NCI-H2227 (cell line): ENCODE data around the gene TDRD6.

Source experiments
- DNase-seq: peaks from one replicate; lab custom pipeline; 2025; ENCODE audit not compliant: unreplicated experiment; lab: John Stamatoyannopoulos, UW

Gene TDRD6

GRCh38 chr6:46676604-46677313, 10.9 kb upstream of the TDRD6 start:
- DNase-seq = no peak

- no peak for DNase-seq
These were observed 10.4 kb upstream of the TDRD6 start for GRCh38 chr6:46677314-46677654.

DNA sequence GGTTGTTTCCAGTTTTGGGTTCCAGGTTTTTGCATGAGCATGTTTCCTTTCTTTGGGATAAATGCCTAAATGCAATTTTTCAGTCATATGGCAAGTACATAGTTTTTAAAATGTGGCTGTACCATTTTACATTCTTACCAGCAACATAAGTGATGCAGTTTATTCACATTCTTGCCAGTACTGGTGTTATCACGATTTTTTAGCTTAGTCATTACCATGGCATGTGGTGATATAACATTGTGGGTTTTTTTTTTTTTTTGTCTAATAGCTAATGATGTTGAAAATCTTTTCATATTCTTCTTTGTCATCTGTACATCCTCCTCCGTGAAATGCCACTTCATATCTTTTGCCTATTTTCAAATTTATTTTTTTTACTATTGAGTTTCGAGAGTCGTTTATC, 2.9 kb upstream of the TDRD6 start:
- DNase-seq = no peak

GRCh38 chr6:46688117-46688965, 656 bp downstream of the TDRD6 start:
- no peak for DNase-seq

DNA sequence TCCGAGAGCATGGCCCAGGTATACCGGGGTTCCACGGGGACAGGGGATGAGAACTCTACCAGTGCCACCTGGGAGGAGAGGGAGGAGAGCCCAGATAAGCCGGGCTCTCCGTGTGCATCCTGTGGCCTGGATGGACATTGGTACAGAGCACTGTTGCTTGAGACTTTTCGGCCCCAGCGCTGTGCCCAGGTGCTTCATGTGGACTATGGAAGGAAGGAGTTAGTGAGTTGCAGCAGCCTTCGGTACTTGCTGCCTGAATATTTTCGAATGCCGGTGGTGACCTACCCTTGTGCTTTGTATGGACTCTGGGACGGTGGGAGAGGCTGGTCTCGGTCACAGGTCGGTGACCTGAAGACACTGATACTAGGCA, 1.3 kb downstream of the TDRD6 start:
- no peak for DNase-seq

- DNase-seq = no peak
These were observed 2.0 kb downstream of the TDRD6 start for GRCh38 chr6:46689657-46690056.

- no peak for DNase-seq
These were observed 2.6 kb downstream of the TDRD6 start for GRCh38 chr6:46690141-46690755.

GRCh38 chr6:46690911-46691451, 3.3 kb downstream of the TDRD6 start:
- no peak for DNase-seq

DNA sequence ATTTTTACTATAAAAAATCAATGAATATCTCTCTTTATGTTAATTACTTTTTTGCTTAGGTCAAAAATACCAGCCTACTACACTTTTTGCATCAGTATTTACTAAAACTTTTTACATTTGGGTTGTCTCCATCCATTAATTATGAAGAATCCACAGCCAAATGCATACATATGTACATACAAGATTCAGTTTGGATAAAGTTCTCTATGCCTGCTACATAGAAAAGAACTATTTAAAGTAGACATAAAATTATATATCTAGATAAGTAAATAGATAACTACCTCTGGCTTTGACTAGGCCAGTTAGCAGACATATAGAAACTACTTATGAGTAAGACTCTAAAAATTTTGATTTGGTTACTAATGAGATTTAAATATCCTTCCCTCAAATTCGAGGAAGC, 12.3 kb downstream of the TDRD6 start:
- DNase-seq = no peak

DNA sequence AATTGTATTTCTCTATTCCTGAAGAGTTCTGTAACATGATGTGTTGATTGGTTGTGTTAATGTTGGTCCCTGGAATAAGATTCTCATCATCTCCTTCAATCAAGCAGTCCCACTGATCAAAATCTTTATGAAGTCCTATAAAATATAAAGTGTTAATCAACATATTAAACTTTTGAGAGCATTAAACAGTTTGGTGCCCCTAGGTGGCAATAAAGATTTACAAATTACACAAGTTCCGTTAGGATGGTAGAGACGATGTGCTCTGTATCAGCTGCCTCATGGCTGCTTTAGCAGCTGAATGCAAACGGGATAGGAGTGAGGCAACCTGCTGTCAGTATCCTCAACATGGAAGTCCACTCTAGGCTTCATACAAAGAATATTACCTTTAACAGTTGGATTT, 16.9 kb downstream of the TDRD6 start:
- DNase-seq = peak; percentile 7

GRCh38 chr6:46706464-46706863, 18.8 kb downstream of the TDRD6 start:
- no peak for DNase-seq

DNA sequence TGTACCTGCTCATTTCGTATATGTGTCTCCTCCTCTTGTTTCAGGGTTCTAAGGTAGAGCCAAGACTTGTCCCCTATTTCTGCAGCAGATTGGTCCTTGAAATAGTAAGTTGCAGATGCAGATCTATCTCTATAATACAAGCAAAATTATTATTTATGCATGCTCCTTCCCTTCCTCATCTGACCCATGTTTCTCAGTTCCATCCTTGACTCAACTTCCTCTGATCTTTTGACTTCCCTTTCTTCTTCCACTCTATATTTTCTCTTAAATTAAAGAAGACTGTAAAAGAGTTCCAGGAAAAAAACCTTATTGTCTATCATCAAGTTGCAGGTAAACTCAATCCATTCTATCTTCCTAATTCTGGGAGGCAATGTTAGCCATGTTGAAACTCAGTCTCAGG, 23.8 kb downstream of the TDRD6 start:
- no peak for DNase-seq

GRCh38 chr6:46715141-46715540, 27.5 kb downstream of the TDRD6 start:
- no peak for DNase-seq

DNA sequence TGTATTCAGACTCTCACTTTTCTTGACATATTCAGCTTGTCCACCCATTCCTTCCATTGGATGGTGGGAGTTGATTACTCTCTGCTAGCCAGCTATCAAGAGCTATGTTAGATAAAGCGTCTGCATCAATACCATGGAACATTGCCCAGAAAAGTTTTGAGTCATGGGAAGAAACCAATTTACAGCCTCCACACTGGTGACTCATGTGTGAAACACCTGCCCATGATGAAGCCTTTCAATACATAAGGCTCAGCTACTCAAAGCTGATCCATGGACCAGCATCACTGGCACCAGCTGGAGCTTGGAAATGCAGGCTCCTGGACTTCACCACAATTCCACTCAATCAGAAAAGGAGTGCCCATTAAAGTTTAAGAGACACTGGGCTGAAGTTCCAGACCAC, 31.4 kb downstream of the TDRD6 start:
- no peak for DNase-seq

DNA sequence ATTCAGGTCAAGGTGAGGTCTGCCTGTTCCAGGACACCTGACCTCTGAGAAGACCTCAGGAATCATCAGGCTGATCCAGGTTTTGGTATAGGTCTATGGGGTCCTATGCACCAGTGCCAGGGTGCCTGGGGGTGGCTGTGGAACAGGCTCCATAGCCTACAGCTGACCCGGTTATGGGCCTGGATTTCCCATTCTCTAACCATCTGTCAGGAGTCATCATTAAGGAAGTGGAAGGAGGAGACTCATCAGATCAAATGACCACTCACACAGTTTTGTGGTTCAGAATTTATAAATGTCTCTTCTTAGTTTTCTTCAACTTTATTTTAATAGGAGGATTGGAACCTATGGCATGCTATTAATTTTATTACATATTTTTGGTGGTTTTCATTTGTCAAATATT, 32.7 kb downstream of the TDRD6 start:
- no peak for DNase-seq

- DNase-seq = no peak
These were observed 42.2 kb downstream of the TDRD6 start for GRCh38 chr6:46729787-46730326.

DNA sequence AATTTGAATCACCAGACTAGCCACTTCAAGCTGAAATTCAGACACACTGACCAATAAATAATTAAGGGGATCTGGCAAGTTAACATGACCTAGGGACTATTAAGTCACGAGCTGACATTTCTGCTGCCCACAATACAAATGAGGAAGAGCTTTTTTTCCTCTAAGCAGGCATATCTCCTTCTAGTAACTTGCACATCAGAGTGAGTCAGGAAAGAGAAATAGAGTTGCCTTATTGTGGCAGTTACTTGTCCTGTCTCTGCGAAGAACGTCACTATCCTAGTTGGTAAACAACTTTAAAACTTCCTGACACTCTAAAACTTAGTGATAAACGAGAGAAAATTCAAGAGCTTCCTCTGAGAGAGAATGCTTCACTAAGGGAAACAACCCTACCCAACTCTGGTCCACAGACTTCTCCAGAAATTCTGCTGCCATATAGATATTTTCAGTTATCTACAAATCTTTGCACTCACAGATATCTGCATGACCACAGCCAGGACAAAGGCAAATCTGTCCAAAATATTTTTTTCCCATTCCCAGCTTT, 43.3 kb downstream of the TDRD6 start:
- no peak for DNase-seq

GRCh38 chr6:46733341-46733801, 45.7 kb downstream of the TDRD6 start:
- no peak for DNase-seq

DNA sequence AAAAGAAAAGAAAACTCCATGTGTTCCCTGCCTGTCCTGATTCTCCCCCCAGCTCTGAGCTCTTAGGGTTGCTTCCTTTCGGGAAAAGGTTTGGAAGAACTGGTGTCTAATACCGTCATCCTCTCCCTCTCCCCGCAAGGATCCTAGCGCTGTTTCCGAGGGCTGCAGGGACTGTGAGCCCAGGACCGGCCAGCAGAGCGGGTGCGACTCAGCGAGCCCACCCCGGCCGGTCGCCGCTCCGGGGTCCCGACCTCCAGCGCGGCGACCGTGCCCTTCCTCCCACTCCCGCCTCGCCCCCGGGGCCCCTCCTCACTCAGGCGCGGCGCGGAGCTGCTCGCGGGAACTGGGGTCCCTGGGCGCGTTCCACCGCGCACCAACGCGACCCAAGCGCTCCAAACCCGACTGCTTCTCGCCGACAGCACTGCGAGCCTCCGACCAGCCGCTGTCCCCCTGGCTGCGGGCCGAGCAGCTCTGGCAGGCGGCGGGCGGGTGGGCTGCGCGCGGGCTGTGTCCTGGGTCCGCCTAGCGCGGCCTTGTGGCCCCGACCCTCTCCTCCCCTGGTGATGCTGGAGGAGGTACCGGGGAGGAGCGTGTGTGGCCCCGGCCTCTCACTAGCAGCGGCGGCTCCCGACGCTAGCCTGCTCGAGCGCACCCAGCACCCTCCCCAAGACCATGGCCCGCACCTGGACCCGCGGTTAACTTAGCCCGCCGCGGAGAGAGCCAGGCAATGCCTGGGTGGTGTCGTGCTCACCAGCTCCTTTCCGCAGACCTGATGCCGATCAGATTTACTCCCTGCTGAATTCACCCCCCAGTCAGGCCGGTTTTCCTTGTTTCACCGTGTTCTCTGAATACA, 47.4 kb downstream of the TDRD6 start, which contains the start of gene PLA2G7:
PLA2G7 (minus strand) TSS at position 509 of the 853 bp plus-strand sequence. CDS start 12,484 bp downstream, outside the sequence.
- DNase-seq = peak; percentile 55

DNA sequence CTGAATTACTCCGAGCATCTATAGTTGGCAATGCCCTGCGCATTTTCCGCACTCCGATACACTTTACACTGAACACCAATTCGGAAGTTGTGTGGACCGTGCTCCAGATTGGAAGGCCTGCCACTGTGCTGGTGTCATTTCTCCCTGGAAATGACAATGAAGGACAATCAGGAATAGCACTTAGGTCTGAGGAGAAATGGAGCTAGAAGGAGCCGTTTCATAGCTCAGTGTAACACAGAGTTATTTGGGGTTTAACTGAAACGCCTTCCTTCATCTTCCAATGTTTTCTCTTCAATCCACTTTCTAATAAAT, 48.0 kb downstream of the TDRD6 start:
- no peak for DNase-seq
